ENCODE results near the gene UPF2. TPM values are rescaled to one million over a fixed set of nuclear protein-coding genes. Genes with fewer than 3 reads are reported as not detected.
"Not testable (repeated sequence)": the region's sequence is repeated elsewhere in the genome, so short reads cannot be mapped to it uniquely, and the experiment has no call there.

Gene UPF2
- total RNA-seq, 6 experiments from 2014 or later = 8.7 to 12.6 (median 9.8) TPM

- H3K9me3 ChIP-seq = no peaks in the 10 kb centered on the region
- peak overlapping the region in 1 of 3 donors; percentile 63 for H3K27ac ChIP-seq
- 70% methylated on average over 2 of the region's 2 CpGs for WGBS (ENCODE audit: insufficient coverage, low coverage, low lambda C conversion rate, missing lambda C conversion rate)
- H3K4me1 ChIP-seq = peaks cover 0 to 24% (median 8%) of the 10 kb centered on the region in 4 donors
- H3K4me3 ChIP-seq = no peak overlapping the region
- TF ChIP-seq CTCF (IDR thresholded peaks at IDR 0.05) (no peak), POLR2A (IDR thresholded peaks at IDR 0.05) (no peak)
- H3K27me3 ChIP-seq = no peaks in the 10 kb centered on the region
- ATAC-seq (no peak), DNase-seq (no peak)
- intact Hi-C loops (cut with DNase I) = no loop called here
- no peaks in the 10 kb centered on the region for H3K36me3 ChIP-seq
Measured at GRCh38 chr10:12020574-12020973, 22.0 kb downstream of the UPF2 start.

DNA sequence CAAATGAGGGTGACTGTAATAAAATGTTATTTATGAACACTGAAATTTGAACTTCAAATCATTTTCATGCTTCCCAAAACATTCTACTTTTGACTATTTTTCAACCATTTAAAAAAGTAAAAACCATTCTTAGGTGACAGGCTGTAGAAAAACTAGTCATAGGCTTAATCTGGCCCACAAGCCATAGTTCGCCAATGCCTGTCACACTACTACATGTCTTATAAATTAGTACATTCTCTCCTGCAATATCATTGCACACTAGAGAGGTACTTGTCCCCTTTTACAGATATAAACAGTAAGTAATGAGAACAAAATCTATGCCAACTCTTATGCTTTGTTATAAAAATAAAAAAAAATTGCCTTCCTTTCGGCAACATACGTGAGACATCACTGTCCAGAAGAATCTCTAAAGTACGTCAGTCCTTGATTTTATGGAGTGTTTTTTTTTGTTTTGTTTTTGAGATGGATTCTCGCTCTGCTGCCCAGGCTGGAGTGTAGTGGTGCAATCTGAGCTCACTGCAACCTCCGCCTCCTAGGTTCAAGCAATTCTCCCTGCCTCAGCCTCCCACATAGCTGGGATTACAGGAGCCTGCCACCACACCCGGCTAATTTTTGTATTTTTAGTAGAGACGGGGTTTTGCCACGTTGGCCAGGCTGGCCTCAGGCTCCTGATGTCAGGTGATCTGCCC, 23.2 kb downstream of the UPF2 start:
- intact Hi-C loops (cut with DNase I) = no loop called here
- H3K27ac ChIP-seq = no peak overlapping the region
- TF ChIP-seq CTCF (IDR thresholded peaks at IDR 0.05) (no peak), POLR2A (IDR thresholded peaks at IDR 0.05) (no peak)
- H3K9me3 ChIP-seq = no peaks in the 10 kb centered on the region
- ATAC-seq (no peak), DNase-seq (no peak)
- H3K36me3 ChIP-seq = no peaks in the 10 kb centered on the region
- no peak overlapping the region for H3K4me3 ChIP-seq
- peaks cover 0 to 24% (median 8%) of the 10 kb centered on the region in 4 donors for H3K4me1 ChIP-seq
- WGBS (ENCODE audit: insufficient coverage, low coverage, low lambda C conversion rate, missing lambda C conversion rate) = 82% methylated on average over 7 of the region's 9 CpGs
- no peaks in the 10 kb centered on the region for H3K27me3 ChIP-seq

GRCh38 chr10:12018438-12019282, 23.9 kb downstream of the UPF2 start:
- no peak overlapping the region for H3K4me3 ChIP-seq
- no peaks in the 10 kb centered on the region for H3K36me3 ChIP-seq
- ATAC-seq (no peak), DNase-seq (no peak)
- intact Hi-C loops (cut with DNase I) = no loop called here
- H3K4me1 ChIP-seq = peaks cover 0 to 24% (median 8%) of the 10 kb centered on the region in 4 donors
- WGBS (ENCODE audit: insufficient coverage, low coverage, low lambda C conversion rate, missing lambda C conversion rate) = 100% methylated on average over 4 of the region's 6 CpGs
- H3K9me3 ChIP-seq = no peaks in the 10 kb centered on the region
- H3K27me3 ChIP-seq = no peaks in the 10 kb centered on the region
- no peak overlapping the region for H3K27ac ChIP-seq
- TF ChIP-seq CTCF (IDR thresholded peaks at IDR 0.05) = no peak
- no peak for TF ChIP-seq POLR2A (IDR thresholded peaks at IDR 0.05)

DNA sequence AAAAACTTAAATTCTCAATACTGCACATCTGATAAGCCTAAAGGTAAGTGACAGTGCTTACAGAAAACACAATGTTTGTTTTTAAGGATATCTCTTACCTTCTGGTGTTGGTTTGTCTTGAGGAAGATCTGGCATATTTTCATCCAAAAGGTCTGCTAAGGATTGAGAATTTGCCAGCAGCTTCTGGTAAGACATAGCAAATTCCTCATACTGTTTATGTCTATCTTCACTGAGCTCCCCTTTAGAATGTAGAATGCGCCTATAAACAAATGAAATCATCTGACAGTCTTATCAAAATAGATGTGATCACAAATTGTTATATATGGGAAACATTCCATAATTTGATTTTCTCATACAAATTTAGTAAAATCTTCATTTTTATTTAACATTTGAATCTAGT, 28.7 kb downstream of the UPF2 start:
- TF ChIP-seq POLR2A (IDR thresholded peaks at IDR 0.05) = no peak
- TF ChIP-seq CTCF (IDR thresholded peaks at IDR 0.05) = no peak
- intact Hi-C loops (cut with DNase I) = no loop called here
- peaks cover 0 to 10% (median 4%) of the 10 kb centered on the region in 4 donors for H3K36me3 ChIP-seq
- DNase-seq (no peak), ATAC-seq (no peak)
- no peak overlapping the region for H3K27ac ChIP-seq
- 100% methylated on average over 1 of the region's 1 CpG for WGBS (ENCODE audit: insufficient coverage, low coverage, low lambda C conversion rate, missing lambda C conversion rate)
- no peaks in the 10 kb centered on the region for H3K4me1 ChIP-seq
- no peaks in the 10 kb centered on the region for H3K27me3 ChIP-seq
- no peak overlapping the region for H3K4me3 ChIP-seq
- no peaks in the 10 kb centered on the region for H3K9me3 ChIP-seq

- intact Hi-C loops (cut with DNase I) = not testable (repeated sequence)
Measured at GRCh38 chr10:12013391-12013790, 29.2 kb downstream of the UPF2 start.

More at GRCh38 chr10:12013391-12013790, 29.2 kb downstream of the UPF2 start:
- H3K27me3 ChIP-seq, DNase-seq, H3K9me3 ChIP-seq, H3K4me3 ChIP-seq, ATAC-seq, H3K4me1 ChIP-seq, H3K27ac ChIP-seq: not testable (repeated sequence)
- WGBS (ENCODE audit: insufficient coverage, low coverage, low lambda C conversion rate, missing lambda C conversion rate) = 95% methylated on average over 6 of the region's 6 CpGs
- H3K36me3 ChIP-seq = peaks cover 0 to 10% (median 4%) of the 10 kb centered on the region in 4 donors
